ENCODE measurements around the gene KBTBD12.

GRCh38 chr3:127990051-127990450 lies 75.0 kb downstream of the KBTBD12 start:
- TF ChIP-seq CTCF (IDR thresholded peaks at IDR 0.05; ENCODE audit: low read length) (no peak), EZH2 (optimal IDR thresholded peaks at IDR 0.05; ENCODE audit: low read depth, low read length) (no peak), EZH2phosphoT487 (IDR thresholded peaks at IDR 0.05; ENCODE audit: low read length) (no peak)
